ENCODE measurements around the gene KLF2.

Gene KLF2

GRCh38 chr19:16347706-16348105 is 23.1 kb downstream of the KLF2 start:
- Histone ChIP-seq H3K4me1 (peaks cover 0 to 4% (median 1%) of the 10 kb centered on the region in 4 donors), H3K36me3 (no peaks in the 10 kb centered on the region), H3K9me3 (no peaks in the 10 kb centered on the region), H3K27me3 (no peaks in the 10 kb centered on the region), H3K4me3 (no peak overlapping the region), H3K27ac (no peak overlapping the region)
- intact Hi-C loops (cut with DNase I; ENCODE audit: low total_unique reads) = no loop called here
- no peak for DNase-seq
- no peak for TF ChIP-seq CTCF (IDR thresholded peaks at IDR 0.05)

- H3K4me1 ChIP-seq = no peaks in the 10 kb centered on the region
- no peak for TF ChIP-seq CTCF (IDR thresholded peaks at IDR 0.05)
- no peak overlapping the region for H3K4me3 ChIP-seq
- H3K27ac ChIP-seq = no peak overlapping the region
- peaks cover 5 to 14% (median 9%) of the 10 kb centered on the region in 3 donors for H3K36me3 ChIP-seq
- H3K27me3 ChIP-seq = no peaks in the 10 kb centered on the region
- no peaks in the 10 kb centered on the region for H3K9me3 ChIP-seq
- intact Hi-C loops (cut with DNase I; ENCODE audit: low total_unique reads) = no loop called here
- no peak for DNase-seq
These were observed 25.0 kb downstream of the KLF2 start for GRCh38 chr19:16349551-16350152.

GRCh38 chr19:16351133-16351809 is 26.6 kb downstream of the KLF2 start:
- no peaks in the 10 kb centered on the region for H3K9me3 ChIP-seq
- no peaks in the 10 kb centered on the region for H3K27me3 ChIP-seq
- peaks cover 5 to 21% (median 9%) of the 10 kb centered on the region in 3 donors for H3K36me3 ChIP-seq
- H3K27ac ChIP-seq = no peak overlapping the region
- no peaks in the 10 kb centered on the region for H3K4me1 ChIP-seq
- DNase-seq = no peak
- H3K4me3 ChIP-seq = no peak overlapping the region
- intact Hi-C loops (cut with DNase I; ENCODE audit: low total_unique reads) = no loop called here
- TF ChIP-seq CTCF (IDR thresholded peaks at IDR 0.05) = no peak

- no peak overlapping the region for H3K27ac ChIP-seq
- H3K27me3 ChIP-seq = no peaks in the 10 kb centered on the region
- peaks cover 5 to 28% (median 15%) of the 10 kb centered on the region in 3 donors for H3K36me3 ChIP-seq
- no peak overlapping the region for H3K4me3 ChIP-seq
- H3K9me3 ChIP-seq = no peaks in the 10 kb centered on the region
- intact Hi-C loops (cut with DNase I; ENCODE audit: low total_unique reads) = no loop called here
- DNase-seq = no peak
- no peaks in the 10 kb centered on the region for H3K4me1 ChIP-seq
- TF ChIP-seq CTCF (IDR thresholded peaks at IDR 0.05) = no peak
These were observed 30.8 kb downstream of the KLF2 start for GRCh38 chr19:16355293-16356043.

GRCh38 chr19:16358456-16358855 is 33.8 kb downstream of the KLF2 start:
- H3K4me3 ChIP-seq = no peak overlapping the region
- H3K9me3 ChIP-seq = no peaks in the 10 kb centered on the region
- H3K36me3 ChIP-seq = peaks cover 5 to 34% (median 20%) of the 10 kb centered on the region in 3 donors
- peaks cover 0 to 5% (median 0%) of the 10 kb centered on the region in 4 donors for H3K4me1 ChIP-seq
- no peak for TF ChIP-seq CTCF (IDR thresholded peaks at IDR 0.05)
- H3K27ac ChIP-seq = no peak overlapping the region
- DNase-seq = no peak
- intact Hi-C loops (cut with DNase I; ENCODE audit: low total_unique reads) = no loop called here
- no peaks in the 10 kb centered on the region for H3K27me3 ChIP-seq

Measured in tibial artery (tissue), 4 donors.